Measurements from ENCODE around the gene PRIM2. TPM values are rescaled to one million over a fixed set of nuclear protein-coding genes. Genes with fewer than 3 reads are reported as not detected.
A peak's percentile ranks its signal among the peaks of the same experiment; 100 is the strongest.
"Not testable (repeated sequence)": the region's sequence is repeated elsewhere in the genome, so short reads cannot be mapped to it uniquely, and the experiment has no call there.

PRIM2 gene
- total RNA-seq, 1 experiment from 2014 or later, result 112 TPM

- not testable (repeated sequence) for DNase-seq (ENCODE audit: low read depth)
Measured at GRCh38 chr6:57445790-57446468, 128.5 kb downstream of the PRIM2 start.

- not testable (repeated sequence) for DNase-seq (ENCODE audit: low read depth)
Measured at GRCh38 chr6:57449496-57450066, 132.2 kb downstream of the PRIM2 start.

GRCh38 chr6:57459781-57460180, 142.4 kb downstream of the PRIM2 start:
- not testable (repeated sequence) for DNase-seq (ENCODE audit: low read depth)

GRCh38 chr6:57461022-57461421, 143.6 kb downstream of the PRIM2 start:
- not testable (repeated sequence) for DNase-seq (ENCODE audit: low read depth)

- not testable (repeated sequence) for DNase-seq (ENCODE audit: low read depth)
Measured at GRCh38 chr6:57463809-57464208, 146.4 kb downstream of the PRIM2 start.

GRCh38 chr6:57465968-57466367, 148.5 kb downstream of the PRIM2 start:
- not testable (repeated sequence) for DNase-seq (ENCODE audit: low read depth)

GRCh38 chr6:57469072-57469471, 151.6 kb downstream of the PRIM2 start:
- DNase-seq (ENCODE audit: low read depth), result no peak

GRCh38 chr6:57470148-57470547, 152.7 kb downstream of the PRIM2 start:
- DNase-seq (ENCODE audit: low read depth), result not testable (repeated sequence)

GRCh38 chr6:57471314-57471864, 154.0 kb downstream of the PRIM2 start:
- not testable (repeated sequence) for DNase-seq (ENCODE audit: low read depth)

GRCh38 chr6:57472861-57473362, 155.5 kb downstream of the PRIM2 start:
- peak; percentile 38 for DNase-seq (ENCODE audit: low read depth)

- not testable (repeated sequence) for DNase-seq (ENCODE audit: low read depth)
Measured at GRCh38 chr6:57474862-57475475, 157.5 kb downstream of the PRIM2 start.

GRCh38 chr6:57475656-57476055, 158.2 kb downstream of the PRIM2 start:
- DNase-seq (ENCODE audit: low read depth), result not testable (repeated sequence)

- DNase-seq (ENCODE audit: low read depth), result not testable (repeated sequence)
Measured at GRCh38 chr6:57480194-57480593, 162.8 kb downstream of the PRIM2 start.

- DNase-seq (ENCODE audit: low read depth), result not testable (repeated sequence)
Measured at GRCh38 chr6:57481121-57481520, 163.7 kb downstream of the PRIM2 start.

- DNase-seq (ENCODE audit: low read depth), result not testable (repeated sequence)
Measured at GRCh38 chr6:57482471-57482870, 165.0 kb downstream of the PRIM2 start.

- DNase-seq (ENCODE audit: low read depth), result not testable (repeated sequence)
Measured at GRCh38 chr6:57486494-57487081, 169.2 kb downstream of the PRIM2 start.

GRCh38 chr6:57488551-57488950, 171.1 kb downstream of the PRIM2 start:
- not testable (repeated sequence) for DNase-seq (ENCODE audit: low read depth)

GRCh38 chr6:57489887-57490286, 172.5 kb downstream of the PRIM2 start:
- DNase-seq (ENCODE audit: low read depth), result not testable (repeated sequence)

- DNase-seq (ENCODE audit: low read depth), result not testable (repeated sequence)
Measured at GRCh38 chr6:57491795-57492194, 174.4 kb downstream of the PRIM2 start.

- DNase-seq (ENCODE audit: low read depth), result not testable (repeated sequence)
Measured at GRCh38 chr6:57496251-57496650, 178.8 kb downstream of the PRIM2 start.

- not testable (repeated sequence) for DNase-seq (ENCODE audit: low read depth)
Measured at GRCh38 chr6:57500368-57501021, 183.1 kb downstream of the PRIM2 start.
